PFSK-1 (cell line): ENCODE results near the gene RDH16.

Experiments used
- FOXP2 ChIP-seq: optimal IDR thresholded peaks from 2 replicates; pipeline ENCODE3; 2011; ENCODE audit warnings: borderline replicate concordance, control low read depth, inconsistent platforms; ENCODE audit not compliant: insufficient read depth; ENCODE audit errors: extremely low read length, extremely low read depth
- POLR2AphosphoS5 ChIP-seq: IDR thresholded peaks from 2 replicates; pipeline ENCODE4 v1.6.1; 2012; ENCODE audit warnings: low read depth, mild to moderate bottlenecking, control low read depth, low read length, moderate library complexity
- SIN3A ChIP-seq: IDR thresholded peaks from 2 replicates; pipeline ENCODE4 v1.6.1; 2012; ENCODE audit warnings: mild to moderate bottlenecking, low read length, moderate library complexity, borderline replicate concordance; ENCODE audit not compliant: insufficient read depth
- TAF1 ChIP-seq: IDR thresholded peaks from 2 replicates; pipeline ENCODE4 v1.6.1; 2012; ENCODE audit warnings: low read length, control low read depth, borderline replicate concordance; ENCODE audit not compliant: insufficient read depth
- TF ChIP-seq, protein P1 (sequence below), 2 experiments: IDR thresholded peaks; 2 replicates each; pipeline versions ENCODE4 v1.6.1 to v1.8.0; 2011 to 2012; ENCODE audit warnings: low read depth in 2 of 2, low read length in 2 of 2, control low read depth in 1 of 2, inconsistent platforms in 1 of 2, mild to moderate bottlenecking in 1 of 2, moderate library complexity in 1 of 2; ENCODE audit not compliant: insufficient read depth in 1 of 2

The RDH16 gene

DNA sequence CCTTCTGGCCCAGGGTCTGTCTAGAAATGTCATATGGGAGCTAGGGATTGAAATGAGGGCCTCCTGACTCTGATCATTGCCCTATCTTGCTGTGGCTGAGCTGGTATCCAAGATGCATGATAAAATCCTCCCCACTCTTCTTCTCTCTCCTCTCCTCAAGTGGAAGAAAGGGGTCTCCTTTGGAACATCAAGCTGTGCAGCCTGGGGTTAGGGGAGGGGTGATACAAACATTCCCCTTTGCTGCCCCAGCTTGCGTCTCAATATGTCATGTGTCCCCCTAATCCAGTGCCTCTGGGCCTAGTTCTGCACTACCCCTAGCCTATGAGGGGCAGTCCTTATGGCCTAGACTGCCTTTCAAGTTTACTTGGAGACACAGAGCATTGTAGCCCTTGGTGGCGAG, 8.5 kb downstream of the RDH16 start:
- TF ChIP-seq, protein P1, sequence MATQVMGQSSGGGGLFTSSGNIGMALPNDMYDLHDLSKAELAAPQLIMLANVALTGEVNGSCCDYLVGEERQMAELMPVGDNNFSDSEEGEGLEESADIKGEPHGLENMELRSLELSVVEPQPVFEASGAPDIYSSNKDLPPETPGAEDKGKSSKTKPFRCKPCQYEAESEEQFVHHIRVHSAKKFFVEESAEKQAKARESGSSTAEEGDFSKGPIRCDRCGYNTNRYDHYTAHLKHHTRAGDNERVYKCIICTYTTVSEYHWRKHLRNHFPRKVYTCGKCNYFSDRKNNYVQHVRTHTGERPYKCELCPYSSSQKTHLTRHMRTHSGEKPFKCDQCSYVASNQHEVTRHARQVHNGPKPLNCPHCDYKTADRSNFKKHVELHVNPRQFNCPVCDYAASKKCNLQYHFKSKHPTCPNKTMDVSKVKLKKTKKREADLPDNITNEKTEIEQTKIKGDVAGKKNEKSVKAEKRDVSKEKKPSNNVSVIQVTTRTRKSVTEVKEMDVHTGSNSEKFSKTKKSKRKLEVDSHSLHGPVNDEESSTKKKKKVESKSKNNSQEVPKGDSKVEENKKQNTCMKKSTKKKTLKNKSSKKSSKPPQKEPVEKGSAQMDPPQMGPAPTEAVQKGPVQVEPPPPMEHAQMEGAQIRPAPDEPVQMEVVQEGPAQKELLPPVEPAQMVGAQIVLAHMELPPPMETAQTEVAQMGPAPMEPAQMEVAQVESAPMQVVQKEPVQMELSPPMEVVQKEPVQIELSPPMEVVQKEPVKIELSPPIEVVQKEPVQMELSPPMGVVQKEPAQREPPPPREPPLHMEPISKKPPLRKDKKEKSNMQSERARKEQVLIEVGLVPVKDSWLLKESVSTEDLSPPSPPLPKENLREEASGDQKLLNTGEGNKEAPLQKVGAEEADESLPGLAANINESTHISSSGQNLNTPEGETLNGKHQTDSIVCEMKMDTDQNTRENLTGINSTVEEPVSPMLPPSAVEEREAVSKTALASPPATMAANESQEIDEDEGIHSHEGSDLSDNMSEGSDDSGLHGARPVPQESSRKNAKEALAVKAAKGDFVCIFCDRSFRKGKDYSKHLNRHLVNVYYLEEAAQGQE (IDR thresholded peaks at IDR 0.05; ENCODE audit: insufficient read depth in 1 of 2, low read depth in 2 of 2, low read length in 2 of 2), result no peak
- no peak for TF ChIP-seq FOXP2
- no peak for TF ChIP-seq SIN3A
- TF ChIP-seq TAF1, result no peak
- no peak for TF ChIP-seq POLR2AphosphoS5

DNA sequence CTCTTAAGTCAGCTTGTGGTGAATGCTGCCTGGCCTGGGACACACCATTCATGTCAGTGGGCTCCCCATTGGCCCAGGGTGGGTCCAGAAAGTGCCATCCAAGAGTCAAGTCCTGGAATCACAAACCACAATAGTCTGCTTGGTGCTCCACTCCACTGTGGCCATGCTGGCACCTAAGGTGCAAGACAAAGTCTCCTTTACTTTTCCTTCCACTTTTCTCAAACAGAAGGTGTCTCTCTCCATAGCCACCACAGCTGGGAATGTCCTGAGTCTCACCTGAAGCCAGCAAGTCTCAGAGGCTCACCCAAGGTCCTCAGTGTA, 9.0 kb downstream of the RDH16 start:
- TF ChIP-seq, protein P1 (IDR thresholded peaks at IDR 0.05; ENCODE audit: insufficient read depth in 1 of 2, low read depth in 2 of 2, low read length in 2 of 2), result no peak
- no peak for TF ChIP-seq SIN3A
- no peak for TF ChIP-seq FOXP2
- no peak for TF ChIP-seq POLR2AphosphoS5
- no peak for TF ChIP-seq TAF1

DNA sequence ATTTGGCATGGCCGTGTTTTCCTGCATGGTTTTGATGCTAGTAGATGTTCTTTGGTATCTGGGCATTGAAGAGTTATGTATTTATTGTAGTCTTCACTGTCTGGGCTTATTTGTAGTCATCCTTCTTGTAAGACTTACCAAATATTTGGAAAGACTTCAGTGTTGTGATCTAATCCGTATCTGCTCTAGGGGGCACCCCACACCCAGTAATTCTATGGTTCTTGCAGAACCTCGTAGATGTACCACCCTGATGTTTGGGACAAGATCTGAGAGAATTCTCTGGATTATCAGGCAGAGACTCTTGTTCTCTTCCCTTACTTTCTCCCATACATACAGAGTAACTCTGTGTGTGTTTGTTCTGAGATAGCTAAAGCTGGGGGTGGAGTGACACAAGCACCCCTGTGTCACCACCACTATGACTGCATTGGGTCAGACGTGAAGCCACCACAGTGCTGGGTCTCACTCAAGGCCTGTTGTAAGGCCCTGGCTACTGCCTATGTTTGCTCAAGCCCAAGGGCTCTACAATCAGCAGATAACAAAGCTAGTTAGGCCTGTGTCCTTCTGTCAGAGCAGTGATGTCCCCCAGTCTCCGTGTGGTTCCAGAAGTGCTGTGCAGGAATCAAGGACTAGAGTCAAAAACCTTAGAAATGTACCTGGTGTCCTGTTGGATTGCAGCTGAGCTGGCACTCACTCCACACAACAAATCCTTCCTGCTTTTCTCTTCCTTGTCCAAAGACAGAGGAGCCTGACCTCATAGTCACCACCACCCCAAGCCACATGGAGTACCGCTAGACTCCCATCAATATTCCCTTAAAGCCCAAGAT, 9.6 kb downstream of the RDH16 start:
- TF ChIP-seq, protein P1 (IDR thresholded peaks at IDR 0.05; ENCODE audit: insufficient read depth in 1 of 2, low read depth in 2 of 2, low read length in 2 of 2), result no peak
- TF ChIP-seq FOXP2 (no peak), TAF1 (no peak), SIN3A (no peak), POLR2AphosphoS5 (no peak)

DNA sequence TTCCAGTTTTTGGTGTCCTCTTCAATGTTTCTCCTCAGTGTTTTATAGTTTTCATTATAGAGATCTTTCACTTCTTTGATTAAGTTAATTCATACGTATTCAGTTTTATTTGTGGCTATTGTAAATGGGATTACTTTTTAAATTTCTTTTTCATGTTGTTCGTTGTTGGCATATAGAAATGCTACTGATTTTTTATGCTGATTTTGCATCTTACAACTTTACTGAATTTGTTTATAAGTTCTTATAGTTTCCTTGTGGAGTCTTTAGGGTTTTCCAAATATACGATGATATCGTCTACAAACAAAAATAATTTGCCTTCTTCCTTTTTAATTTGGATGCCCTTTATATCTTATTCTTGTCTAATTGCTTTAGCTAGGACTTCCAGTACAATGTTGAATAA, 13.5 kb downstream of the RDH16 start:
- TF ChIP-seq, protein P1 (IDR thresholded peaks at IDR 0.05; ENCODE audit: insufficient read depth in 1 of 2, low read depth in 2 of 2, low read length in 2 of 2), result no peak
- TF ChIP-seq FOXP2, result no peak
- TF ChIP-seq SIN3A, result no peak
- no peak for TF ChIP-seq POLR2AphosphoS5
- no peak for TF ChIP-seq TAF1
